ENCODE data around the gene ACSL6.

Gene ACSL6

DNA sequence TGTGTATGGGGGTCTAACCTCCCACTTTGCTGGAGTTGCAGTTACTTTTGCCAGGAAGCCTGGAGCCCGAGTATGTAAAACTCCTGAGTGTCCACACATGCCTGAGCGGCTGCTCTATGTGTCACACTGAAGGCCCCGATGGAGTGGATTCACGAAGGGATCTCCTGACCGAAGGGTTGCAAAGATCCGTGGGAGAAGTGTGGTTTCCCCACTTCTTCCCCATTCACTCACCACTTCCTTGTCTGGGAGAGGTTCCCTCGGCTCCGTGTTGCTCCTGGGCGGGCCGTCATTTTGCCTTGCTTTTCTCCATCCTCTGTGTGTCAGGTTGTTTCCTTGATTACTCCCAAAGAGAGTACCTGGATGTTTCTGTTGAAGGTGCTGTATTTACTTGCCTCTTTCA is 32.7 kb upstream of the ACSL6 start:
- peak; percentile 97 for DNase-seq

GRCh38 chr5:132037353-132037752 is 25.9 kb upstream of the ACSL6 start:
- no peak for DNase-seq

DNA sequence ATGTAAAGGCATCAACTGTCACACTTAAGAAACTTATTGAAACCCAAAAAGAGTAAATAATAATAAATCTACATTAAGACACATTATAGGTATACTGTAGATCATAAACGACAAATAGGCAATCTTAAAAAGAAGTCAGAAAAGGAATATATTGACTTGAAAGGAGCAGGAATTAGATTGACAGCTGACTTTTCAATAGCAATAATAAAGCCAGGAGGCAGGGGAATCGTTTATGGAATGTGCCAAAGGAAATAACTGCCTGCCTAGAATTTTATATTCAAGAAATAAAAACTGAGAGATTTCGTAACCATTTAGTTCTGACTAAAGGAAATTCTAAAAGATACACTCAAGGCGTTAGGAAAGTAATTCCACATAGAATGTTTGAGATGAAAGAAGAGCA is 21.7 kb upstream of the ACSL6 start:
- DNase-seq, result no peak

- DNase-seq, result no peak
Observed at GRCh38 chr5:132032196-132032595, 20.7 kb upstream of the ACSL6 start.

DNA sequence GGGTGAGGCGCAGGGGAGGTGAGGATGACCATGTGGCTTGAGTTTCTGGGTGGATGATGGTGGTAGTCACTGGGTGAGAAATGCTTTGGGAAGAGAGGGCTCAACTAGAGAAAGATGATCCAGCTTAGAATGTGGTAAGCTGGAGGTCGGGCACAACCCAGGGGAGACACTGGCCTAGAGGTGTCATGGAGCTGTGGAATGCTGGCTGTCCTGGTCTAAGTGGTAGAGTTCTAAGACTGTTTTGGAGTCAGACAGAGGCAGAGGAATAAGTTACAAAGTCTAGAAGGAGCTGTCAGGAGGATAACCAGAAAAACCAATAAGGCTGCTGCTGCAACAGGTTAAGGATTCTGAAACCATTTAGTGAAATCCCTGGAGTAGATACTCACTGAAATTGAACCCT is 19.2 kb upstream of the ACSL6 start:
- DNase-seq, result no peak

GRCh38 chr5:132029609-132030330 is 18.3 kb upstream of the ACSL6 start:
- no peak for DNase-seq

DNA sequence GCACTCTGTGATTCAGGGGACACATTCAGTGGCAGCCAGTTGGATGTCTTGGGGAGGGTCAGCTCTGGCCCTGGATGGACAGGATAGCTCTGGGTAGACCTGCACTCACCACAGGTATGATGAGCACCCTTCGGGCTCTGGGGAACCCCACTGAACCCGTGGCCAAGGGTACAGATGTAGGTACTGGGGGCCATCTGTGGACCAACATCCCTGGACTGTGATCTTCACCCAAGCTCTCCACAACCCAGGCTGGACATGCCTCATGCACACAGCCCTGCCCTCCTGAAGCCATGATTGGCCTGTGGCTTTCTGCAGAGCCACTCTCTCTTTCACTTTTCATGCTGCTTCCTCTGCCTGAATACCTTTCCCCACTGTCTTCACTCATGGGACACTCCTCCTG is 15.6 kb upstream of the ACSL6 start:
- no peak for DNase-seq

- no peak for DNase-seq
Observed at GRCh38 chr5:132026516-132027008, 15.1 kb upstream of the ACSL6 start.

- no peak for DNase-seq
Observed at GRCh38 chr5:132025403-132025971, 14.0 kb upstream of the ACSL6 start.

DNA sequence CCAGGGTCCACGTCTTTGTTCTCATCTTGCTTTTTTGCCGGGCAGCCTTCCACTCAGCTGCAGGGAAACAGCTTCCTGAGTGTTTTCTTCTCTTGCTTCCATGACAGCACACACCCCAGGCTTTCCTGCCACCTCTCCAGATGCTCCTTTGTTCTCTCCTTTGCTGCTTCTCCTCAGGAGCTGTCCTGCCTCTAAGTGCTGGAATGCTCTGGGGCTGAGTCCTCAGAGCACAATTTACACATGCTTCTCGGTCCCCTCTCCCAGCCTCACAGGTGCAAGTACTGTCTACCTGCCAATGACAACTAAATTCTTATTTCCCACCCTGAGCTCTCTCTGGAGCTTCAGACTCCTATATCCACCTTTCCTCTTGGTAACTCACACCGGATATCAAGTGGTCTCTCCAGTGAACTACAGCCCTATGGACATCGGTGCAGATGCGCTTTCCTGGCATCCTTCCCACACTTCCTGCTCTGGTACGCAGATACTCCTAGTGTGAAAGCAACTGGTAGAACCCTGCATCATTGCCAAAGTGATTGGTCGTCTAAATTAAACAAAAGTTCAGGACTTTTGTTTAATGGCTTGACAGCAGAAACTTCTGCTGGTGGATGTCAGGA is 13.4 kb upstream of the ACSL6 start:
- no peak for DNase-seq

GRCh38 chr5:132024117-132024435 is 12.6 kb upstream of the ACSL6 start:
- DNase-seq, result no peak

DNA sequence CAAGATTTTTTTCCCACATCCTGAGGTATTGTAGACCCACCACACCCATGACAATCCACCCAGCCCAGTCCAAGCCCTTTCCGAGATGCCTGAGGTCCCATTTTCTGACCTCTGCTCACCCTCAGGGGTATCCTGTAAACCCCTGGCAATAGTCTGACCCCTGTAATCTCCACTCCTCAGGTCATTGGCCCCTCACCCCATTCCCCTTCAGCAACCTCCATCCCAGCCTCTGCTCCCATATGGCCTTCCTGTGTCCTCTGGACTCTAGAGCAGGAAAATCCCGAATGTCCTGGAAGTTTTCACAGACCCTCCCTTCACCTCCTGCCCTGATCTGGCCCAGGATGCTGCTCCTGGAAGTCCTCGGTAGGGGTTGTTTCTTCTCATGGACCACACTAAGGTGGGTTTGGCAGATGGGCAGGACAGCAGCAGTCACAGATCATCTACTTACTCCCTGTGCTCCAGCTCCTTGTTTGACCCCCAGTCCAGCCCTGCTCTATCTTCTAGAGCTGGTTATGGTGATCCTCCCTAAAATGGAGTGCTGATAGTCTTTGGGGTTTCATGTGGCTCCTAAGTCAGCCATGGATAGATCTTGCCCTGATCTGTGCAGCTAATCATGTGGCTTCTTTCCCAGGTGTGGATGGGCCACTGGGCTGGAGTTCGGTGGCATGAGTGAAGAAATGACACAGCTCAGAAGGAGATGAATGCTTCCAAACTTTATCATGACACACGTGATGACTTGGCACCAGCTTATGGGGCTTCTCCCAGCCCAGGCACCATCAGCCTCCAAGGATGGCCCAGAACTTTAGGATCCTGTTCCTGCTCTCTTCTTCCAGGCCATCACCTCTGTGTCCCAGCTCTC is 12.0 kb upstream of the ACSL6 start:
- no peak for DNase-seq

DNA sequence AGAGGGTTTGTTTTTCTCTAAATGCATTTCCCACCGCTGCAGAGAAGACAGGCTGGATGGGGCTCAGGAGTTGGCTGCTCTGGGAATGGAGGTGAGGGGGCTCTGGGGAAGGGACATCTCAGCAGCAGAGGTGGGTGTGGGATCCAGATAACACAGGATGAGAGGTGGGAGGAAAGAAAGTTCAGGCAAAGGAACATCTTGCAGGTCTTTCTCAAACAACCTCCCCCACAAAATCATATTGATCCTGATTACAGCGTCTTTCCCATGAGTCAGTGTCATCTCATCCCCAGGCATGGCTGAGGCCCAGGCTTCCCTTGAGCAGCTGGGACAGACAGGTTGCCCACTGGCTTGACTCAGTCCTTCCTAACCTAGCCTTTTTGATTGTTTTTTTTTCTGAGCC is 11.3 kb upstream of the ACSL6 start:
- no peak for DNase-seq

DNA sequence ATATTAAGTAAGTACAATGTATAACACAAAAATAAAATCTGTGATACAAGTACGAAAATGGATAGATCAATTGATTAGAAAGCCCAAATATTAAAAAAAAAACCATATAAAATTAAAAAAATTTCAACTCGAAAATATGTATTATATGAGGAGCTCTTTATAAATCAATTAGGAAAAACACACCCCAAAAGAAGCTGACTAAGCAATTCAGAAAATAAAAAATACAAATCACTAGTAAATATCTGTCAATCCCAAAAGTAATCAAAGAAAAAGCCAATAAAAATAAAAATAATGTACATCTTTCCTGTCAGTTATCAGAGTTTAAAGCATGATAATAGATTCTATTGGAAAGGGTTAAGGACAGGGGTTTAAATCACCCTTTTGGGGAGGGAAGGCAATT is 10.2 kb upstream of the ACSL6 start:
- DNase-seq, result no peak

DNA sequence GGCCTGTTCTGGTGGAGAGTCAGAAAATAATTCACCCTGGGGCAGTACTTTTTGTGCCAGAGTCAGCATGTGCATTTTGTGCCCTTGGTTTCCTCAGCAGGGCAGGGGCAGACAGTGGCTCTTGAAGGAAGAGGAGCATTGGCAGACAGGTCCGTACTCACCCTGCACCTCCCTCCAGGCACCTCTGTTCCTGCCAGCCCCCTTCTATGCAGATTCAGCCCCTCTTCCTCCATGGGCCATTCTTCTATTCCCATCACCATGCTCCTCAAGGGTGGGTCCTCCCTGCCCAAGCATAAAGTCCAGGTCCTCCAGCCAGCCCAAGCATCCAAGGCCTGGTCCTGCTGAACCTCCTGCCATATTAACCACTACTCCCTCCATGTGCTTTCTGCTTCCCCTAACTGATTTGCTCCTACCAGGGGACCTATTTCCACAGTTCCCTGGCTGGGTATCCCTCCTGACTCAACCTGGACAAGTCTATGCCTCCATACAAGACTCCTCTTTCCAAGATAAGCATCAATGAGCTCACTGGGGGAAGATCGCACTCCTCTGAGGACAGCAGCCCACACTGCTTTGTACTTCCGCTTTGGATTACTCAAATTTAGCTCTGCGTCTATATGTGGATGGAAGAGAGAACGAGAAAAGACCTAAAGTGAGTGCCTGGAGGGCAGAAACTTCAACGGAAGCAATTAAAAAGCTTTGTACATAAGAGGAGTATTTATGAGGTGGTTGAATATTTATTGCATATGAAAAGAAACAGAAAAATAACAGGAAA is 9.3 kb upstream of the ACSL6 start:
- DNase-seq, result no peak

GRCh38 chr5:132019857-132020555 is 8.5 kb upstream of the ACSL6 start:
- no peak for DNase-seq

- no peak for DNase-seq
Observed at GRCh38 chr5:132019337-132019736, 7.9 kb upstream of the ACSL6 start.

DNA sequence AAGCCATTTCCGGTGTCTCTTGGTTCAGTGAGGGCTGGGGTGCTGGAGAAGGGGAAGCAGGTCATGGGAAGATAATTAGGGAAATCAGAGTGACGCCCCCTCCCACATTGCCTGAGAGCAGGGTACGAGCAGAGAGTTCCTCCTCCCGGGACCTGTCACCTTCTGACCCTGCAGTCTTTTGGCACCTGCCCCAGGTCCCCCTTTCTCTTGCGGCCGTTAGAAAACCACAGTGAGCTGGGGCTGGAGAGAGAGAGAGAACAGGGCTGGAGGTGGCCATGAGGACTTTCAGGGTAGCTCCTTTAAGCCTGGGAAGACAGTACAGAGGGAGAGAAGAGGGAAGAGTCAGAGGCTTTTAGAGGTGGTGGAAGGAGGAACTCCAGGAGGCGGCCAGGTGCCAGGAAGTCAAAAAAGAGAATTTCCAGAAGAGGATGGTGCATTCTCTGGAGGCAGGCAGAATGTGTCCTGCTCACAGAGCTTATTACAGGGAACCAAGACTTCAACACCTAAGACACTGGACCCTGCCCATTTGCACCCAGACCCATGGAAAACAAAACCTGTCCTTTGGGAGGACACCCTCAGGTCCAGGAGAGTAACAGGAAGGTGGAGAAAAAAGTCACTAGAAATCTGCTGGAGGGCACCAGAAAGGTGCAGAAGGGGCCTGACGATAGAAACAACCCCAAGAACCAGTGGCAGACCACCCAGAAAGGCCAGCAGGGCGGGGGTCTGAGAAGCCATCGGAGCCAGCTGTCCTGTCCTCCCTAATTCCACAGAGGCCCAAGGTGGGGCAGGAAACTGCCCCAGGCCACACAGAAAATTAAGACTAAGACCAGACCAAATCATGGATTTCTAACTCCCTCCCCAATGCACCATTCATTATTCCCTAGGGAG is 6.5 kb upstream of the ACSL6 start:
- DNase-seq, result no peak

DNA sequence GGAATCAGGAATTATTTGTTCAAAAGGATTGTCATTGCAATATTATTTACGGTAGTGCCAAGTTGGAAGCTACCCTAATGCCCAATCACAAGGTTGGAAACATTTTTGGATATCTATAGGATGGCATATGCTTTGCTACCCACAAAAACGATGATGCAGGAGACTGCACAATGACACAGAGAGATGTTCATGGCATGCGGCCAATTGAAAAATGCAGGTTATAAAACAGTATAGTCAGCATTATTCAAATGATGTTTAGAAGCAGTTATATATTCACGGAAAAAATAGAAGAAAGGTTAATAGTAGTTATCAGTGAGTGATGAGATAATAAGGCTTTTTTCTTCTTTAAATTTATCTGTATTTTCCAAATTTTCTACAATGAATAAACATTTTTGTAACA is 5.9 kb upstream of the ACSL6 start:
- DNase-seq, result no peak

DNA sequence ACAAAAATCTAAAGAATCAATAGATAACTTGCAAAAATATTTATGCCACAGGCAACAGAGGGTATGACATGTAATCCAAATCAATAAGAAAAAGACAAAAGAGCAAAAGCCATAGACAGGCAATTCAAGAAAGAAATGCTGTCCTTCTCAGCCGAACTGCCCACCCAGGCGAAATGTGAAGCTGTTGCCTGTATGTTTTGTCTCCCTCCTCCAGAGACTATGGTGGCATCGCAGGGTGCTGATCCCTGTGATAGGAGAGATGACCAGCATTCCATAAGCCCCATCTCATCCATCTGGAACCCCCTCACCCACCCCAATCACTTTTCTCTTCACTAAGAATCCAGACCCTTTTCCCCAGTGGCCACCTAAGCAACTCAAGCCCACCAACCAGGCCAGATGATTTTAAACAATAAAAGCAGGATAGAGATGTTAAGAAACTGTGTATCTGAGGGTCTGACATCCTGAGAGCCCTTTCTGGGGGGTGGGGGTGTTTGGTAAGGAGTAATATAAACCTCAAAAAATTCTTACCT is 5.3 kb upstream of the ACSL6 start:
- DNase-seq, result no peak

- DNase-seq, result no peak
Observed at GRCh38 chr5:132013711-132014110, 2.3 kb upstream of the ACSL6 start.
